Right cardiac atrium (tissue), 5 donors: Measurements from ENCODE around the gene BCAR1. TPM values are rescaled to one million over a fixed set of nuclear protein-coding genes. Genes with fewer than 3 reads are reported as not detected.
"Not testable (repeated sequence)": the region's sequence is repeated elsewhere in the genome, so short reads cannot be mapped to it uniquely, and the experiment has no call there.

Experiments used
- ATAC-seq, 2 donors: fragments of 200-7000 bp; cut with Tn5 transposase; one replicate each; pipeline versions ENCODE4 v1.8.0 to v1.9.1; 2020; ENCODE audit warnings: moderate library complexity in 2 of 2, mild to moderate bottlenecking in 1 of 2
- DNase-seq, 3 donors: peaks; one replicate each; pipeline ENCODE4 v3.0.0-alpha.2; 2020
- H3K27ac ChIP-seq: one replicate; pipeline ENCODE4 v1.5.1; 2013; ENCODE audit warnings: mild to moderate bottlenecking, low read length, control low read depth, moderate library complexity
- H3K27me3 ChIP-seq: one replicate; pipeline ENCODE4 v1.6.1; 2013; ENCODE audit not compliant: control insufficient read depth, insufficient read depth
- H3K4me1 ChIP-seq: one replicate; pipeline ENCODE4 v1.6.1; 2013; ENCODE audit warnings: low read length; ENCODE audit not compliant: control insufficient read depth, insufficient read depth
- H3K4me3 ChIP-seq: one replicate; pipeline ENCODE4 v1.5.1; 2013; ENCODE audit warnings: low read length, control low read depth
- H3K9me3 ChIP-seq: one replicate; pipeline ENCODE4 v1.6.1; 2013; ENCODE audit warnings: low read length; ENCODE audit not compliant: control insufficient read depth
- WGBS: extraction: QIAGEN DNeasy Blood & Tissue Kit; methylation state at CpG from one replicate; pipeline ENCODE4 v1.1.7; 2013; 5-methylcytosine and 5-hydroxymethylcytosine counted together
- intact Hi-C, 4 donors: fragments of 100-400 bp; cut with DNase I; formaldehyde crosslinking; loops; one replicate each; pipeline versions ENCODE4 v1.11.0 to v1.14.0; 2022 to 2023
- polyA plus RNA-seq: library from polyadenylated mRNA; stranded (reverse); fragments of 200-250 nt; gene quantifications from one replicate; pipeline ENCODE4 v1.2.3, GENCODE V29; 2013
- total RNA-seq, 4 donors: library from RNA; stranded (reverse); fragmentation: NEBNext Ultra II Directional; extraction: Animal tissue kit (Norgen Biotek cat#: 25700); gene quantifications; one replicate each; pipeline ENCODE4 v1.2.1, GENCODE V29; 2021
- donor health status: healthy with polysubstance abuse.
- donor health status: DM: no; HTN: yes; CAD: no.
- donor health status: DM: no; HTN: no; CAD: no.
- donor health status: DM: no; HTN: yes; CAD: no; lungs with severe emphysema.
- donor health status: DM: yes; HTN: yes; CAD: no.

BCAR1 gene
- total and polyA plus RNA-seq, 5 donors: 53.1 to 68.8 (median 67.9) TPM

GRCh38 chr16:75208242-75208825, 43.1 kb downstream of the BCAR1 start:
- 83% methylated on average over 13 of the region's 13 CpGs for WGBS

GRCh38 chr16:75207831-75208230, 43.6 kb downstream of the BCAR1 start:
- Histone ChIP-seq H3K4me3 (no peak overlapping the region), H3K9me3 (no peaks in the 10 kb centered on the region), H3K4me1 (no peaks in the 10 kb centered on the region), H3K27me3 (no peaks in the 10 kb centered on the region), H3K27ac (no peak overlapping the region)
- peak in 1 of 3 donors; percentile 32 for DNase-seq
- WGBS: 88% methylated on average over 11 of the region's 11 CpGs
- ATAC-seq: no peak
- intact Hi-C loops: loop anchor here in 3 of 4 donors (1.0 to 10.0 kb wide), 3 partner anchors 17 to 177 kb away; no protein-coding TSS in a partner anchor

More at GRCh38 chr16:75208242-75208825, 43.1 kb downstream of the BCAR1 start:
- DNase-seq: peak in 1 of 3 donors; percentile 32
- intact Hi-C loops: loop anchor here in 1 of 4 donors (10.0 kb wide), 1 partner anchor 176 kb away; no protein-coding TSS in a partner anchor
- Histone ChIP-seq H3K4me3 (no peak overlapping the region), H3K4me1 (no peaks in the 10 kb centered on the region), H3K27me3 (no peaks in the 10 kb centered on the region), H3K9me3 (no peaks in the 10 kb centered on the region), H3K27ac (no peak overlapping the region)
- ATAC-seq: no peak

- WGBS: 80% methylated on average over 24 of the region's 24 CpGs
- Histone ChIP-seq H3K4me1 (no peaks in the 10 kb centered on the region), H3K9me3 (no peaks in the 10 kb centered on the region), H3K27me3 (no peaks in the 10 kb centered on the region), H3K27ac (no peak within 1 kb of the TSS), H3K4me3 (no peak within 1 kb of the TSS)
- intact Hi-C loops: loop anchor here in 3 of 4 donors (1.0 to 10.0 kb wide), 3 partner anchors 18 to 178 kb away; no protein-coding TSS in a partner anchor
- DNase-seq: peak in 1 of 3 donors; percentile 48
- ATAC-seq: peak; percentile 4 to 17
These were observed 44.5 kb downstream of the BCAR1 start, which contains the start of gene CTRB2 for GRCh38 chr16:75206749-75207451. TSS of gene CTRB2 (minus strand) at chr16:75207161. CDS start at chr16:75207141, 20 bp downstream.

- not testable (repeated sequence) for H3K27me3 ChIP-seq, H3K27ac ChIP-seq, H3K4me1 ChIP-seq, H3K4me3 ChIP-seq, H3K9me3 ChIP-seq
- peak; percentile 7 to 19 for ATAC-seq
- 77% methylated on average over 19 of the region's 25 CpGs for WGBS
- peak in 1 of 3 donors; percentile 27 for DNase-seq
- intact Hi-C loops: loop anchor here in 2 of 4 donors (2.0 to 10.0 kb wide), 2 partner anchors 19 to 179 kb away; no protein-coding TSS in a partner anchor
These were observed 45.3 kb downstream of the BCAR1 start for GRCh38 chr16:75205961-75206748.

GRCh38 chr16:75205438-75205837, 46.0 kb downstream of the BCAR1 start:
- H3K4me3 ChIP-seq, H3K9me3 ChIP-seq, H3K27me3 ChIP-seq, DNase-seq, ATAC-seq, H3K27ac ChIP-seq, H3K4me1 ChIP-seq: not testable (repeated sequence)
- intact Hi-C loops: loop anchor here in 1 of 4 donors (10.0 kb wide), 1 partner anchor 179 kb away; no protein-coding TSS in a partner anchor
- 100% methylated on average over 2 of the region's 19 CpGs for WGBS

GRCh38 chr16:75204905-75205304, 46.5 kb downstream of the BCAR1 start:
- H3K27me3 ChIP-seq, H3K27ac ChIP-seq, H3K4me1 ChIP-seq, H3K9me3 ChIP-seq, H3K4me3 ChIP-seq, DNase-seq: not testable (repeated sequence)
- WGBS: no CpG with 5 or more reads among the region's 20 CpGs
- ATAC-seq: peak in 1 of 2 donors; percentile 9
- intact Hi-C loops: loop anchor here in 1 of 4 donors (10.0 kb wide), 1 partner anchor 180 kb away; no protein-coding TSS in a partner anchor

GRCh38 chr16:75204410-75204758, 47.0 kb downstream of the BCAR1 start:
- WGBS: 94% methylated on average over 6 of the region's 6 CpGs
- ATAC-seq (peak in 1 of 2 donors; percentile 12), DNase-seq (no peak)
- intact Hi-C loops: loop anchor here in 1 of 4 donors (10.0 kb wide), 1 partner anchor 180 kb away; no protein-coding TSS in a partner anchor
- Histone ChIP-seq H3K27me3 (no peaks in the 10 kb centered on the region), H3K9me3 (no peaks in the 10 kb centered on the region), H3K4me1 (no peaks in the 10 kb centered on the region), H3K4me3 (no peak overlapping the region), H3K27ac (no peak overlapping the region)

GRCh38 chr16:75203667-75204409, 47.6 kb downstream of the BCAR1 start:
- Histone ChIP-seq H3K27ac (no peak overlapping the region), H3K27me3 (no peaks in the 10 kb centered on the region), H3K4me3 (no peak overlapping the region), H3K4me1 (no peaks in the 10 kb centered on the region), H3K9me3 (no peaks in the 10 kb centered on the region)
- no peak for ATAC-seq
- 78% methylated on average over 13 of the region's 13 CpGs for WGBS
- DNase-seq: peak in 1 of 3 donors; percentile 42
- intact Hi-C loops: loop anchor here in 2 of 4 donors (2.0 to 10.0 kb wide), 2 partner anchors 17 to 181 kb away; no protein-coding TSS in a partner anchor

- no peaks in the 10 kb centered on the region for H3K9me3 ChIP-seq
- no peak overlapping the region for H3K4me3 ChIP-seq
- DNase-seq: peak in 1 of 3 donors; percentile 12
- H3K27ac ChIP-seq: no peak overlapping the region
- WGBS: 86% methylated on average over 12 of the region's 12 CpGs
- no peaks in the 10 kb centered on the region for H3K4me1 ChIP-seq
- H3K27me3 ChIP-seq: no peaks in the 10 kb centered on the region
- intact Hi-C loops: loop anchor here in 2 of 4 donors (2.0 to 10.0 kb wide), 2 partner anchors 18 to 182 kb away; no protein-coding TSS in a partner anchor
- no peak for ATAC-seq
These were observed 48.3 kb downstream of the BCAR1 start for GRCh38 chr16:75203096-75203495.

- WGBS: 92% methylated on average over 13 of the region's 13 CpGs
- no peaks in the 10 kb centered on the region for H3K4me1 ChIP-seq
- H3K27ac ChIP-seq: no peak overlapping the region
- ATAC-seq: no peak
- peak in 1 of 3 donors; percentile 9 for DNase-seq
- H3K4me3 ChIP-seq: no peak overlapping the region
- H3K9me3 ChIP-seq: no peaks in the 10 kb centered on the region
- H3K27me3 ChIP-seq: no peaks in the 10 kb centered on the region
- intact Hi-C loops: loop anchor here in 2 of 4 donors (2.0 to 10.0 kb wide), 2 partner anchors 19 to 183 kb away; no protein-coding TSS in a partner anchor
These were observed 49.3 kb downstream of the BCAR1 start for GRCh38 chr16:75202069-75202590.
